ENCODE data around the gene MALAT1. TPM values are rescaled to one million over a fixed set of nuclear protein-coding genes. Genes with fewer than 3 reads are reported as not detected.

The MALAT1 gene
- total and polyA plus RNA-seq, 2 of the 13 experiments (the other 11 are each of a cell fraction or from before 2014, with no cell fraction given) = 143 to 1,237 TPM

GRCh38 chr11:65497141-65498041, 1.5 kb upstream of the MALAT1 start (continued):
- TF ChIP-seq ZBTB49 (CRISPR knock-in tag; IDR thresholded peaks at IDR 0.05; ENCODE audit: borderline replicate concordance) = no peak
- peak; percentile 90 for TF ChIP-seq HNRNPLL (IDR thresholded peaks at IDR 0.05; ENCODE audit: low read depth, low read length, poor library complexity, severe bottlenecking)
- no peak; the same call in 1 of the 2 replicates for TF ChIP-seq ZNF777 (CRISPR knock-in tag; IDR thresholded peaks at IDR 0.05)
- no peak for TF ChIP-seq CHCHD3 (CRISPR knock-in tag; IDR thresholded peaks at IDR 0.05)
- TF ChIP-seq ZHX1 (CRISPR knock-in tag; IDR thresholded peaks at IDR 0.05; ENCODE audit: low read depth) = peak; percentile 81
- TF ChIP-seq AKNA (CRISPR knock-in tag; IDR thresholded peaks at IDR 0.05; ENCODE audit: borderline replicate concordance) = no peak; the same call in 1 of the 2 replicates
- TF ChIP-seq E2F5 (CRISPR knock-in tag; conservative IDR thresholded peaks at IDR 0.05) = 0 out of 2 replicates have a peak, but pooled peaks have one; percentile 31
- TF ChIP-seq DDIT3 (CRISPR knock-in tag; IDR thresholded peaks at IDR 0.05) = no peak
- peak; percentile 91 for TF ChIP-seq HNRNPK (IDR thresholded peaks at IDR 0.05; ENCODE audit: low read depth, low read length, poor library complexity, severe bottlenecking)
- peak; percentile 92 for TF ChIP-seq NCOA1 (CRISPR knock-in tag; IDR thresholded peaks at IDR 0.05)
- TF ChIP-seq ATRX (CRISPR knock-in tag; IDR thresholded peaks at IDR 0.05; ENCODE audit: borderline replicate concordance) = no peak
- TF ChIP-seq ARHGAP35 (CRISPR knock-in tag; IDR thresholded peaks at IDR 0.05; ENCODE audit: borderline replicate concordance) = no peak
- TF ChIP-seq NFIC (IDR thresholded peaks at IDR 0.05; ENCODE audit: low read length) = 0 out of 2 replicates have a peak, but pooled peaks have one; percentile 4
- TF ChIP-seq SIX1 (CRISPR knock-in tag; IDR thresholded peaks at IDR 0.05; ENCODE audit: borderline replicate concordance) = peak; percentile 53
- peak; percentile 46; the same call in 1 of the 2 replicates for TF ChIP-seq MAF1 (CRISPR knock-in tag; IDR thresholded peaks at IDR 0.05; ENCODE audit: borderline replicate concordance)

Measured in HepG2 (cell line).